GM12875 (cell line): ENCODE data around the gene HMGA1.

ENCODE experiments used
- H3K4me3 ChIP-seq: one replicate; pipeline ENCODE4 v1.5.1; 2011; ENCODE audit warnings: low read depth, low read length, control low read depth
- TF ChIP-seq, protein P1 (sequence below): IDR thresholded peaks from 2 replicates; pipeline ENCODE4 v1.5.1; 2011; ENCODE audit warnings: low read depth, mild to moderate bottlenecking, control low read depth, inconsistent platforms, low read length, moderate library complexity, borderline replicate concordance; ENCODE audit not compliant: insufficient read depth

Gene HMGA1

DNA sequence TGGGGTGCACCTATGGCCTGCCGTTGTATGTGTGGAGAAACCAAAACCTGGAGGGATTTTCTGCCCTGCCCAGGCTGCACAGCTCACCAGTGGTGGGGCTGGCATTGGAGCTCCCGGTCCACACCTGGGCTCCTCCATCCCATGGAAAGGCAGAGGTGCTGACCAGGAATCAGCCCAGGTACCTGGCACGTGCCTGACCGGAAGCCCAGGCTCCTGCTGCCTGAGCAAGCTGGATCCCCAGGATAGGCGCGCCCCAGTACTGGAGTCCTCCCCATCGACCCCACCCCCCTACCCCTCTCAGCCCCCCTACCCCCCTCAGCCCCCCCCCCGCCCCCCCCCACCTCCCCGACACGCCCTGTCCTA lies 39.9 kb upstream of the HMGA1 start:
- H3K4me3 ChIP-seq = peak overlapping the region; percentile 58
- TF ChIP-seq, protein P1, sequence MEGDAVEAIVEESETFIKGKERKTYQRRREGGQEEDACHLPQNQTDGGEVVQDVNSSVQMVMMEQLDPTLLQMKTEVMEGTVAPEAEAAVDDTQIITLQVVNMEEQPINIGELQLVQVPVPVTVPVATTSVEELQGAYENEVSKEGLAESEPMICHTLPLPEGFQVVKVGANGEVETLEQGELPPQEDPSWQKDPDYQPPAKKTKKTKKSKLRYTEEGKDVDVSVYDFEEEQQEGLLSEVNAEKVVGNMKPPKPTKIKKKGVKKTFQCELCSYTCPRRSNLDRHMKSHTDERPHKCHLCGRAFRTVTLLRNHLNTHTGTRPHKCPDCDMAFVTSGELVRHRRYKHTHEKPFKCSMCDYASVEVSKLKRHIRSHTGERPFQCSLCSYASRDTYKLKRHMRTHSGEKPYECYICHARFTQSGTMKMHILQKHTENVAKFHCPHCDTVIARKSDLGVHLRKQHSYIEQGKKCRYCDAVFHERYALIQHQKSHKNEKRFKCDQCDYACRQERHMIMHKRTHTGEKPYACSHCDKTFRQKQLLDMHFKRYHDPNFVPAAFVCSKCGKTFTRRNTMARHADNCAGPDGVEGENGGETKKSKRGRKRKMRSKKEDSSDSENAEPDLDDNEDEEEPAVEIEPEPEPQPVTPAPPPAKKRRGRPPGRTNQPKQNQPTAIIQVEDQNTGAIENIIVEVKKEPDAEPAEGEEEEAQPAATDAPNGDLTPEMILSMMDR = no peak

DNA sequence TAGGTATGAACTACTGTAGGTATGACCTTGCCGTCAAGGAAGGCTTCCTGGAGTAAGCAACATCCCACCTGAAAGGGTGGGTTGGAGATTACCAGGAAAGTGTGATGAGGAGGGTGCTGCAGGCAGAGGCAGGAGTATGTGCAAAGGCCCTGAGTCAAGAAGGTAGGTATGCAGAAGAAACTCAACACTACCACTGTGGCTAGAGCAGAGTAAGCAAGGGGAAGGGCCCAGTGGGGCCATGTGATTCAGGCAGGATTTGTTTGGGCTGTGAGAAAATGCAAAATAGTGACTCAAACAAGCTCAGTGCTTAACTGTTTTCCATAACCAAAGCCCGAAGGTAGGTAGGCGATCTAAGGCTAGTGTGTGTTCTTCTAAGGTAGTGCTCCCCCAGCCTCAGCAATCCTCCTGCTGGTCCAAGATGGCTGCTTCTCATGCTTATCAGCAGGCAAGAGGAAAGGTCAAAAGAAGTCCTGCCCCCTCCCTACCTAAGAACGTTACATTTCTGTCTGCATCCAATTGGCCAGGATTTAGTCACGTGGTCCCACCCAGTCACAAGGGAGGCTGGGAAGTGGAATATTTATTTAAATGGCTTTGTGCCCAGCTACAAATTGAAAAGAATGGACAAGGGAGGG lies 36.2 kb upstream of the HMGA1 start:
- H3K4me3 ChIP-seq = no peak overlapping the region
- TF ChIP-seq, protein P1 = no peak

DNA sequence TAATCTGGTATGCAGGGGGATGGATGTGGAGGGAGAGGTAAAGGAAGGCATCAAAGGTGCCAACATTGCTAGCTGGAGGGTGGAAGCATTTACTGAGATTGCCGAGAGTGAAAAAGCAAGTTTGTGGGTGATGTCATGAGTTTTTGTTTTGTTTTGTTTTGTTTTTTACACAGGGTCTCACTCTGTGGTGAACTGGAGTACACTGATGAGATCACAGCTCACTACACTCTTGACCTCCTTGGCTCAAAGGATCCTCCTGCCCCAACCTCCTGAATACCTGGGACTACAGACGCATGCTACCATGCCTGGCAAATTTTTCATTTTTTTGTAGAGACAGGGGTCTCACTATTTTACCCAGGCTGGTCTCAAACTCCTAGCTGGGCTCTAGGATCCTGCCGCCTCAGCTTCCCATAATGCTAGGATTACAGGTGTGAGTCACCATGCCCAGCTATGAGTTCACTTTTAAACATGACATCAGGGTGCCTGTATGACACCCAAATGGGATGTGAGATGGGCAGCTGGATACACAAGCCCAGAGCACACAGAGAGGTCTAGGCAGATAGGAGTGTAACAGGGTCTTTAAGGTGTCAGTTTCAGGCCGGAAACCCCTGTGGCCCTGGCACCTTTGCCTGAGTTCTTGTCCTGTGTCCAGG lies 35.1 kb upstream of the HMGA1 start:
- TF ChIP-seq, protein P1 = no peak
- no peak overlapping the region for H3K4me3 ChIP-seq

DNA sequence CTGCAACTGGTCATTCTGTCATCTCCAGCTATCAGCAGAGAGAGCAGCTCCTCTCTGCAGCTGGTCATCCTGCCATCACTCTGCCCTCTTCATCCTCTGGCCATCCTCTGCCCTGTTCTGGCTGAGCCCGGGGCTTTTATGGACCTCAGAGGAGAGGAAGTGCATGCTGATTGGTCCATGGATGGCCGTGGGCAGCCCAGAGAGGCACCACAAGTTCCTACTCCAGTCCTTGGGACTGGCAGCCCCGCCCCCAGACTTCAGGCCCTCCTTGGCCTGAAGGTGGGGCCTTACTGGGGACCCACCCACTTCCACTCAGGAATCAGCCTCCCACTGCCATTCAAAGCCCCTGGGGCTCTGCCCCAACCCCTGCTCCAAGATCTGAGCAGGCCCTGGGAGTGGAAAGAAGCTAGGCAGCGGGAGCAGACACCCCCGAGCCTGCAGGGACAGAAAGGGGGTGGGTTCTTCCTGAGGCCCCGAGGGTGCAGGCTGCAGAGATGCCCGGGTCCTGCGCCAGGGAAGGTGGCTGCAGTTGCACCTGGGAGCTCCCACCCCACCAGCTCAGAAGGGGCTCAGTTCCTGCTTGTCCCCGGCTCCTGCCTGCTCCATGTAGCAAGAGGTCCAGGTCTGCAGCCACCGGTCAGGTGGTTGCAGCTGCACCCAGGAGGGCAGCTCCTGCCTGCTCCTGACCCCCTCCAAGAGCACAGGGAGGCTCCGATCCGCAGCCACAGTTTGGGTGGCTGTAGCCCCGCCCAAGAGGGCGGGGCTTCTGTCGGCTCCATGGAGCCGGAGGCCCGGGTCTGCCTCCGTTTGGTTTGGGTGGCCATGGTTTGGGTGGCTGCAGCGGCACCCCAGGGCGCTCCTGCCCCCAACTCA lies 34.1 kb upstream of the HMGA1 start:
- TF ChIP-seq, protein P1 = no peak
- H3K4me3 ChIP-seq = no peak overlapping the region

DNA sequence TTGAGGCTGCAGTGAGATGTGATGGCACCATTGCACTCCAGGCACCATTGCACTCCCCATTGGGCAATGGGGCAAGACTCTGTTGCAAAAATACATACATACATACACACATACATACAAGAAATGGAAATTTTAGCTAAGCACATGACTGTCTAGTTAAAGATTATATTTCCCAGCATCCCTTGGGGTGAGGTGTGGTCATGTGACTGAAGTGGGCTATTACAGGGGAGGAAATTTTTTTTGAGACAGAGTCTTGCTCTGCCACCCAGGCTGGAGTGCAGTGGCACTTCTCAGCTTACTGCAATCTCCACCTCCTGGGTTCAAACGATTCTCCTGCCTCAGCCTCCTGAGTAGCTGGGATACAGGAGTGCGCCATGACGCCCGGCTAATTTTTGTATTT lies 32.0 kb upstream of the HMGA1 start:
- TF ChIP-seq, protein P1 = no peak
- no peak overlapping the region for H3K4me3 ChIP-seq

DNA sequence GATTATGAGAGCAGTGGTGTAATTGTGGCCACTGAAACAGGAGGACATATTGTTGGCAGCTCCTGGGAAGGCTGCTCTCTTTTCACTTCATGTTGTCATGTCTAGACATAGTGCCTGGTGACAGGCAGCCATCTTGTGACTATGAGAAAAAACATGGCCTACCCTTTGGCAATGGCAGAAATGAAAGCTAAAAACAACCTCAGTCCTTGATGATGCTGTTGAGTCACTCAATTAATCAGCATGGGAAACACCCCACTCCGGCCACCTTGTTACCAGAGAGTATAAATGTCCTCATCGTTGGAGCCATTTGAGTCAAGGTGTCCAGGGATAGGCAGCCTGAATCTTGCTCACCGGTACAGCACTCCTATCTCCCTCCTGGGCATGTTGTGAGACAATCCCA lies 31.2 kb upstream of the HMGA1 start:
- H3K4me3 ChIP-seq = no peak overlapping the region
- TF ChIP-seq, protein P1 = no peak
